Measurements from ENCODE around the gene ZNF527. TPM values are rescaled to one million over a fixed set of nuclear protein-coding genes. Genes with fewer than 3 reads are reported as not detected.

Gene ZNF527
- total RNA-seq, 1 donor from 2014 or later: 16.6 TPM

Other genes with a start within 250 kb of the ZNF527 start
- gene ZNF585A, start 198.4 kb upstream of the ZNF527 start, total RNA-seq (ENCODE audit: insufficient read depth, low replicate concordance): 47.9 TPM
- gene ZNF585B, start 160.6 kb upstream of the ZNF527 start, total RNA-seq (ENCODE audit: insufficient read depth, low replicate concordance): 32.0 TPM
- gene ZNF383, start 152.9 kb upstream of the ZNF527 start, total RNA-seq (ENCODE audit: insufficient read depth, low replicate concordance): 22.1 TPM
- 27.0 TPM for gene ZNF569, start 96.3 kb downstream of the ZNF527 start, total RNA-seq (ENCODE audit: insufficient read depth, low replicate concordance)
- 9.6 TPM for gene ZNF570, start 98.3 kb downstream of the ZNF527 start, total RNA-seq (ENCODE audit: insufficient read depth, low replicate concordance)
- gene ZNF793, start 135.8 kb downstream of the ZNF527 start, total RNA-seq (ENCODE audit: insufficient read depth, low replicate concordance): 10.4 TPM
- 15.6 TPM for gene ZNF571, start 223.7 kb downstream of the ZNF527 start, total RNA-seq (ENCODE audit: insufficient read depth, low replicate concordance)
- 3.4 TPM for gene ZNF540, start 223.8 kb downstream of the ZNF527 start, total RNA-seq (ENCODE audit: insufficient read depth, low replicate concordance)